ENCODE results near the gene EIF4G1.

EIF4G1 gene

GRCh38 chr3:184308744-184309143 is 5.7 kb upstream of the EIF4G1 start:
- H3K27ac ChIP-seq (ENCODE audit: low read length): no peak overlapping the region
- no peak overlapping the region for H3K9ac ChIP-seq (ENCODE audit: low read length)
- peaks cover 54% of the 10 kb centered on the region for H3K36me3 ChIP-seq (ENCODE audit: control insufficient read depth, low read depth, low read length)
- H3K27me3 ChIP-seq (ENCODE audit: control insufficient read depth, insufficient read depth, low read length): no peaks in the 10 kb centered on the region
- no peak overlapping the region for H3K4me3 ChIP-seq (ENCODE audit: low read length)
- no peaks in the 10 kb centered on the region for H3K4me1 ChIP-seq (ENCODE audit: control insufficient read depth, low read depth, low read length)
- H3K9me3 ChIP-seq (ENCODE audit: control insufficient read depth, low read depth, low read length): no peaks in the 10 kb centered on the region

GRCh38 chr3:184311633-184312032 is 2.8 kb upstream of the EIF4G1 start:
- Histone ChIP-seq H3K9ac (ENCODE audit: low read length) (no peak overlapping the region), H3K4me3 (ENCODE audit: low read length) (no peak overlapping the region), H3K9me3 (ENCODE audit: control insufficient read depth, low read depth, low read length) (no peaks in the 10 kb centered on the region), H3K4me1 (ENCODE audit: control insufficient read depth, low read depth, low read length) (peaks cover 3% of the 10 kb centered on the region), H3K36me3 (ENCODE audit: control insufficient read depth, low read depth, low read length) (peaks cover 28% of the 10 kb centered on the region), H3K27me3 (ENCODE audit: control insufficient read depth, insufficient read depth, low read length) (no peaks in the 10 kb centered on the region), H3K27ac (ENCODE audit: low read length) (no peak overlapping the region)

GRCh38 chr3:184314700-184315542 is 515 bp downstream of the EIF4G1 start:
- H3K4me1 ChIP-seq (ENCODE audit: control insufficient read depth, low read depth, low read length): peaks cover 3% of the 10 kb centered on the region
- peak overlapping the region; percentile 91 for H3K9ac ChIP-seq (ENCODE audit: low read length)
- H3K36me3 ChIP-seq (ENCODE audit: control insufficient read depth, low read depth, low read length): peaks cover 29% of the 10 kb centered on the region
- H3K27me3 ChIP-seq (ENCODE audit: control insufficient read depth, insufficient read depth, low read length): no peaks in the 10 kb centered on the region
- H3K4me3 ChIP-seq (ENCODE audit: low read length): peak overlapping the region; percentile 92
- no peak overlapping the region for H3K27ac ChIP-seq (ENCODE audit: low read length)
- H3K9me3 ChIP-seq (ENCODE audit: control insufficient read depth, low read depth, low read length): no peaks in the 10 kb centered on the region

- H3K9me3 ChIP-seq (ENCODE audit: control insufficient read depth, low read depth, low read length): no peaks in the 10 kb centered on the region
- no peak overlapping the region for H3K27ac ChIP-seq (ENCODE audit: low read length)
- H3K36me3 ChIP-seq (ENCODE audit: control insufficient read depth, low read depth, low read length): peaks cover 33% of the 10 kb centered on the region
- peak overlapping the region; percentile 92 for H3K4me3 ChIP-seq (ENCODE audit: low read length)
- H3K9ac ChIP-seq (ENCODE audit: low read length): peak overlapping the region; percentile 91
- no peaks in the 10 kb centered on the region for H3K27me3 ChIP-seq (ENCODE audit: control insufficient read depth, insufficient read depth, low read length)
- H3K4me1 ChIP-seq (ENCODE audit: control insufficient read depth, low read depth, low read length): peaks cover 3% of the 10 kb centered on the region
These were observed 1.1 kb downstream of the EIF4G1 start for GRCh38 chr3:184315543-184315867.

- Histone ChIP-seq H3K36me3 (ENCODE audit: control insufficient read depth, low read depth, low read length) (peaks cover 39% of the 10 kb centered on the region), H3K9me3 (ENCODE audit: control insufficient read depth, low read depth, low read length) (no peaks in the 10 kb centered on the region), H3K27ac (ENCODE audit: low read length) (no peak overlapping the region), H3K9ac (ENCODE audit: low read length) (peak overlapping the region; percentile 91), H3K4me1 (ENCODE audit: control insufficient read depth, low read depth, low read length) (peaks cover 3% of the 10 kb centered on the region), H3K27me3 (ENCODE audit: control insufficient read depth, insufficient read depth, low read length) (no peaks in the 10 kb centered on the region), H3K4me3 (ENCODE audit: low read length) (peak overlapping the region; percentile 92)
These were observed 1.7 kb downstream of the EIF4G1 start for GRCh38 chr3:184315871-184316661.

- H3K27ac ChIP-seq (ENCODE audit: low read length): no peak overlapping the region
- H3K9me3 ChIP-seq (ENCODE audit: control insufficient read depth, low read depth, low read length): no peaks in the 10 kb centered on the region
- H3K4me3 ChIP-seq (ENCODE audit: low read length): peak overlapping the region; percentile 92
- H3K9ac ChIP-seq (ENCODE audit: low read length): no peak overlapping the region
- H3K27me3 ChIP-seq (ENCODE audit: control insufficient read depth, insufficient read depth, low read length): no peaks in the 10 kb centered on the region
- peaks cover 3% of the 10 kb centered on the region for H3K4me1 ChIP-seq (ENCODE audit: control insufficient read depth, low read depth, low read length)
- H3K36me3 ChIP-seq (ENCODE audit: control insufficient read depth, low read depth, low read length): peaks cover 46% of the 10 kb centered on the region
These were observed 2.4 kb downstream of the EIF4G1 start for GRCh38 chr3:184316792-184317191.

GRCh38 chr3:184317201-184317600 is 2.8 kb downstream of the EIF4G1 start:
- Histone ChIP-seq H3K4me3 (ENCODE audit: low read length) (no peak overlapping the region), H3K9ac (ENCODE audit: low read length) (no peak overlapping the region)

GRCh38 chr3:184320104-184320445 is 5.7 kb downstream of the EIF4G1 start:
- no peak overlapping the region for H3K27ac ChIP-seq (ENCODE audit: low read length)
- no peaks in the 10 kb centered on the region for H3K9me3 ChIP-seq (ENCODE audit: control insufficient read depth, low read depth, low read length)
- peaks cover 79% of the 10 kb centered on the region for H3K36me3 ChIP-seq (ENCODE audit: control insufficient read depth, low read depth, low read length)
- no peak overlapping the region for H3K4me3 ChIP-seq (ENCODE audit: low read length)
- H3K27me3 ChIP-seq (ENCODE audit: control insufficient read depth, insufficient read depth, low read length): no peaks in the 10 kb centered on the region
- peaks cover 3% of the 10 kb centered on the region for H3K4me1 ChIP-seq (ENCODE audit: control insufficient read depth, low read depth, low read length)
- no peak overlapping the region for H3K9ac ChIP-seq (ENCODE audit: low read length)

More at GRCh38 chr3:184317201-184317600, 2.8 kb downstream of the EIF4G1 start:
- Histone ChIP-seq H3K36me3 (ENCODE audit: control insufficient read depth, low read depth, low read length) (peaks cover 50% of the 10 kb centered on the region), H3K27me3 (ENCODE audit: control insufficient read depth, insufficient read depth, low read length) (no peaks in the 10 kb centered on the region), H3K27ac (ENCODE audit: low read length) (no peak overlapping the region), H3K9me3 (ENCODE audit: control insufficient read depth, low read depth, low read length) (no peaks in the 10 kb centered on the region), H3K4me1 (ENCODE audit: control insufficient read depth, low read depth, low read length) (peaks cover 3% of the 10 kb centered on the region)

GRCh38 chr3:184321666-184322065 is 7.3 kb downstream of the EIF4G1 start:
- no peak overlapping the region for H3K4me3 ChIP-seq (ENCODE audit: low read length)
- peaks cover 92% of the 10 kb centered on the region for H3K36me3 ChIP-seq (ENCODE audit: control insufficient read depth, low read depth, low read length)
- no peaks in the 10 kb centered on the region for H3K27me3 ChIP-seq (ENCODE audit: control insufficient read depth, insufficient read depth, low read length)
- no peak overlapping the region for H3K9ac ChIP-seq (ENCODE audit: low read length)
- H3K27ac ChIP-seq (ENCODE audit: low read length): no peak overlapping the region
- no peaks in the 10 kb centered on the region for H3K9me3 ChIP-seq (ENCODE audit: control insufficient read depth, low read depth, low read length)
- H3K4me1 ChIP-seq (ENCODE audit: control insufficient read depth, low read depth, low read length): no peaks in the 10 kb centered on the region

GRCh38 chr3:184322731-184323487 is 8.5 kb downstream of the EIF4G1 start:
- H3K27ac ChIP-seq (ENCODE audit: low read length): no peak overlapping the region
- no peaks in the 10 kb centered on the region for H3K9me3 ChIP-seq (ENCODE audit: control insufficient read depth, low read depth, low read length)
- H3K36me3 ChIP-seq (ENCODE audit: control insufficient read depth, low read depth, low read length): peaks cover 93% of the 10 kb centered on the region
- H3K4me1 ChIP-seq (ENCODE audit: control insufficient read depth, low read depth, low read length): no peaks in the 10 kb centered on the region
- no peak overlapping the region for H3K9ac ChIP-seq (ENCODE audit: low read length)
- H3K4me3 ChIP-seq (ENCODE audit: low read length): no peak overlapping the region
- H3K27me3 ChIP-seq (ENCODE audit: control insufficient read depth, insufficient read depth, low read length): no peaks in the 10 kb centered on the region

- H3K9me3 ChIP-seq (ENCODE audit: control insufficient read depth, low read depth, low read length): no peaks in the 10 kb centered on the region
- H3K27ac ChIP-seq (ENCODE audit: low read length): no peak overlapping the region
- no peak overlapping the region for H3K9ac ChIP-seq (ENCODE audit: low read length)
- peaks cover 97% of the 10 kb centered on the region for H3K36me3 ChIP-seq (ENCODE audit: control insufficient read depth, low read depth, low read length)
- no peak overlapping the region for H3K4me3 ChIP-seq (ENCODE audit: low read length)
- no peaks in the 10 kb centered on the region for H3K4me1 ChIP-seq (ENCODE audit: control insufficient read depth, low read depth, low read length)
- H3K27me3 ChIP-seq (ENCODE audit: control insufficient read depth, insufficient read depth, low read length): no peaks in the 10 kb centered on the region
These were observed 9.3 kb downstream of the EIF4G1 start for GRCh38 chr3:184323696-184324095.

All from iPS-18a (cell line).